GM19324 (cell line): ENCODE data around the gene TLX3.

ENCODE experiments used
- ATAC-seq: cut with Tn5 transposase; IDR thresholded peaks from one replicate; pipeline ENCODE4 v1.9.1; 2021; ENCODE audit warnings: mild to moderate bottlenecking, moderate library complexity; ENCODE audit not compliant: unreplicated experiment, low FRiP score

Gene TLX3

DNA sequence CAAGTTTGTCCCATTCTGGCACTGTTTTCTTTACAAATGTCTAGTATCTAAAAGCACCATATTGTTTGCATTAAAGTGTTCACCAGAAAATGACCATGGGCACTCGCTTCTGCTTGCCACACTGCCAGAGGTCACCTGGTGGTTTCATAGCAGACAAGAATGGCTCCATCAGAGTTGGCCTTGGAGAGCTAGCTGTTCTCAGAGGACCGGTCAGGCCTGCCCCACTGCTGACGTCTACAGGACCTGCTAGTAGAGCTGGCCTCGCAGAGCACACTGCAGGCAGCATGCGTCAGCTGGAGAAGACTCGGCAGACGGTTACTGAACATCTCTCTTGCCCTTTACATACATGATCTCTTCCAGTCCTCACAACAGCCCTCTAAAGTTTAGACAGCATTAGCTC, 8.7 kb upstream of the TLX3 start:
- ATAC-seq = no peak

DNA sequence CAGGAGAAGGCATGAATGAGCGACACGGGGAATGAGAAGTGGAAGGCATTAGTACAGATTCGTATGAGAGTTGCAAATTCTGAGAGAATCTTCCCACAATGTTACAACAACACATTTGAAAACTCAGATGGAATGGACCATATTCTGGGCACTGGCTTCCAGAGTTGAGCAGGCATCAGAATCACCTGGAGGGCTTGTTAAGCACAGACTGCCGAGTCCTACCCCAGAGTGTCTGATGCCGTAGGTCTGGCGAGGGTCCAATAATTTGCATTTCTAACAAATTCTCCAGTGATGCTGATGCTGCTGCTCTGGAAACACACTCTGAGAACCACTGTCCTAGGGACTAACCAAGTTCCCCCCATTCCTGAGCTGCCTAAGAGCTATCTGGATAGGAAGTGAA, 2.9 kb upstream of the TLX3 start:
- ATAC-seq = no peak

DNA sequence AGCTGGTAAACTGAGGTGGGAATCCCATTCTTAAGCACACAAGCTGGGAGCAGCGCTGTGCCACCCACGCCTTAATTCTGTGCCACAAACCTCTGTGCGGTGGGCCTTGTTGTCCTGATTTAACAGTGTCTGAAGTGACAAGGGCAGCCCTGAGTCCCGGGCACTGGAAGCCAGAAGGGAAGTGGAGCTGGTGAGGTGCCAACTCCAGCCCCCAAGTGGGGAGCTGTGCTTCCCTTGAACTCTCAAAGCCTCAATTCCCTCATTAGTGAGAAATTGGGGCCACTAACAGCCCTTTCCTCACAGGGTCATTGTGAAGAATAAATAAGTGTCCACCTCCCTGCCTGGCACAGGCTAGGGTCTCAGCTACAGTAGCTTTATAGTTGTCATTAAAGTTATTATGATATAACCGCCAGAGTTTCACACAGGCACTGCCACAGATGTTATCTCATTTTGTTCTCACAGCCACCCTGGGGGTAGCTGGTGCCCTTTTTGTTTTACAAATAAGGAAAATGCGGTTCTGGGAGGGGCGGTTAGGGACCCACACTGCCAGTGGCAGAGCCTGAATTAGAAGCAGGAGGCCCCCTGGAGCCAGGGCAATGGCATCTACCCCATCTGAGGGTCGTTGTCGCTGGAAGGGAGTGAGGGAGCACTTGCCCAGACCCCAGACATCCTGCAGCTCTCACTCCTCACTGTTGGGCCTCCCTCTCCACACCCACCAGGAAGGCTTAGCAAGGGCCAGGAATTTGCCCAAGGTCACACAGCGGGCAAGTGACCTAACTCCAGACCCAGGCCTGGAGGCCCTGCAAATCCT, 2.1 kb upstream of the TLX3 start:
- no peak for ATAC-seq

DNA sequence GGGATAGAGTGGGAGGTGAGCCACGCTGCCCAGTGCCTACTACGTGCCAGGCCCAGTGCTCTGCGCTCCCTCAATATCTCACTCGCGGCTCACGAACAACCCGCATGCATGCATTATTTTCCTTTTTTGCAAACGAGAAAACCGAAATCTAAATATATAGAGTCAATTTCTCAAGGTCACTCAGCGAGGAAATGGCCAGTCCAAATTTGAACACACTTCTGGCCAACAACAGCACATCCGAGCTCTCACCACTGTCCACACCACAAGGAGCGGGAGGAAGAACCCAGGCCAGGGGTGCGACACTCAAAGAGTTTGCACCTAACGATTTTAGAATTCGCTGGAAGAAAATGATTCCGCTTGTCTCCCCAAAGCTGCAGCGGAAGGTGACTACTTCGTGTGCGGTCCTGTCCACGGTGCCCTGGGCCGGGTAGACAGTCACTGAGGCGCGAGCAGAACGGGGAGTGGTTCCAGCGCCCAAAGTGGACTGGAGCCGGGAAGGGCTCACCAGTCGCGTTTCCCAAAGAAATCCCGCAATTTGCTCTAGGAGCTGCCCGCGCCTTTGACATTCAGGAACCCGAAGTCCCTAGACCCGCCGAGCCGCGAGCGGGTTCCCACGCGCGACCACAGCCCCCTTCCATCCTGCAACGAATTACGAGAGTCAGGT, 1.1 kb upstream of the TLX3 start:
- no peak for ATAC-seq

DNA sequence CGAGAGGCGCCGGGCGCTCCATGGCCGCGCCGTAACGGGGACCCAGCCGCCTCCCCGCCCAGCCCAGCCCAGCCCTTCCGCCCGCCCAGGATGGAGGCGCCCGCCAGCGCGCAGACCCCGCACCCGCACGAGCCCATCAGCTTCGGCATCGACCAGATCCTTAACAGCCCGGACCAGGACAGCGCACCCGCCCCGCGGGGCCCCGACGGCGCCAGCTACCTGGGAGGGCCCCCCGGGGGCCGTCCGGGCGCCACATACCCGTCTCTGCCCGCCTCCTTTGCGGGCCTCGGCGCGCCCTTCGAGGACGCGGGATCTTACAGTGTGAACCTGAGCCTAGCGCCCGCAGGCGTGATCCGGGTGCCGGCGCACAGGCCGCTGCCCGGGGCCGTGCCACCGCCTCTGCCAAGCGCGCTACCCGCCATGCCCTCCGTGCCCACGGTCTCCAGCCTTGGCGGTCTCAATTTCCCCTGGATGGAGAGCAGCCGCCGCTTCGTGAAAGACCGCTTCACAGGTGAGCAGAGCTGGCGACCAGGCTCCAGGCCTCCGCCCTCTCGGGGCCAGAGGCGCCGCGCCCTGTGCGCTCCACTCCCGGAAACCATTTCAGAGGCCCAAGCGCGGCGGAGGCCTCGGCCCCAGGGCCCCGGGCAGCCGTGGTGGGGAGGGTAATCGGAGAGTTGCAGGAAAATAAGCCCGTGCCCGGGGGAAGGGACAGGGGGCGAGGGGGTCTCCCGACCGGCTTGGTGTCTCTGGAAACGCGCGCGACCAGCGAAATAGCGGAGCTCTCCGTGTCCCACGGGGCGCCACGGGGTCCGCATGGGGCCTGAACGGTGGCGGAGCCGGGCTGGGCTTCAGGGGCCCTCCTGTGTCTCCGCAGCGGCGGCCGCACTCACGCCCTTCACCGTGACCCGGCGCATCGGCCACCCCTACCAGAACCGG, 496 bp downstream of the TLX3 start:
- ATAC-seq = no peak

DNA sequence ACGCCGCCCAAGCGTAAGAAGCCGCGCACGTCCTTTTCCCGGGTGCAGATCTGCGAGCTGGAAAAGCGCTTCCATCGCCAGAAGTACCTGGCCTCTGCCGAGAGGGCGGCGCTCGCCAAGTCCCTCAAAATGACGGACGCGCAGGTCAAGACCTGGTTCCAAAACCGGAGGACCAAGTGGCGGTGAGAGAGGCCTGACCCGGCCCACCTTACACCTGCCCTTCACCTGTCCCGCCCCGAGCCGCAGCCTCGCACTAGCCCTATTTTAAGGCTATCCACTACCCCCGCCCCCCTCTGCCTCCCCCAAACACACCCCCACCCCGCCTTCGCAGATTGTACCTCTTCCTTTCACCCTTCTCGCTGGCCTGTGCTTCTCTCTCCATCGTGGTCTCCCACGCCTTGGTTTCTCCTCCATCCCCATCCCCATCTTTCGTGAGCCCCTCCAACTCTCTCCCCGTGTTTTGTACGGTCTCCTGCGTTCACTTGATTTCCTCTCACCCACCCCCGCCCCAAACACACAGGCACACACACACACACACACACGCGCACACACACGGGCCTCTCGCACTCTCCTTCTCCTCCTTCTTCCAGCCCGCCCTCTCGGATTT, 1.3 kb downstream of the TLX3 start:
- no peak for ATAC-seq

DNA sequence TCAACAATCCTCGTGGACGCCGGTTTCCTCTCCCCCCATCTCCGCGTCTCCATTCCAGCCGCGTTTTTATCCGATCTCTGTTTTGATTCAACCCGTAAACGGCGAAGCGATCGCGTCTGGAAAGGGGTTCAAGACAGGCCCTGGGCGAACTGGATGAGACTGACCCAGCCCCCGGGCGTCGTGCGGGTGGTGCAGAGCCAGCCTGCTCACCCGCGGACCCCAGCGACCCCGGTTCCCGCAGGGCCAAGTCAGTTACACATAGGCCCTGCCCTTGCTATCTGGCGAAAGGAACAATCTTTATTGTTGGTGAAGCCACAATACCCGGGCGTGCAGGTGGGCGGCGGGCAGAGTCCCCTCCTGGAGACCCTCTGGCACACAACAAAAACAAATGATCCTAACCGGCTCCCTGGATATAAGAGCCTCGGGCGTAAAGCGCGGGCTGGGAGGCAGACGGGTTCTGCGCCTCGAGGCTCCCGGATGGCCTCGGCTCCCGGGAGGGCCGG, 1.8 kb downstream of the TLX3 start:
- ATAC-seq = no peak

DNA sequence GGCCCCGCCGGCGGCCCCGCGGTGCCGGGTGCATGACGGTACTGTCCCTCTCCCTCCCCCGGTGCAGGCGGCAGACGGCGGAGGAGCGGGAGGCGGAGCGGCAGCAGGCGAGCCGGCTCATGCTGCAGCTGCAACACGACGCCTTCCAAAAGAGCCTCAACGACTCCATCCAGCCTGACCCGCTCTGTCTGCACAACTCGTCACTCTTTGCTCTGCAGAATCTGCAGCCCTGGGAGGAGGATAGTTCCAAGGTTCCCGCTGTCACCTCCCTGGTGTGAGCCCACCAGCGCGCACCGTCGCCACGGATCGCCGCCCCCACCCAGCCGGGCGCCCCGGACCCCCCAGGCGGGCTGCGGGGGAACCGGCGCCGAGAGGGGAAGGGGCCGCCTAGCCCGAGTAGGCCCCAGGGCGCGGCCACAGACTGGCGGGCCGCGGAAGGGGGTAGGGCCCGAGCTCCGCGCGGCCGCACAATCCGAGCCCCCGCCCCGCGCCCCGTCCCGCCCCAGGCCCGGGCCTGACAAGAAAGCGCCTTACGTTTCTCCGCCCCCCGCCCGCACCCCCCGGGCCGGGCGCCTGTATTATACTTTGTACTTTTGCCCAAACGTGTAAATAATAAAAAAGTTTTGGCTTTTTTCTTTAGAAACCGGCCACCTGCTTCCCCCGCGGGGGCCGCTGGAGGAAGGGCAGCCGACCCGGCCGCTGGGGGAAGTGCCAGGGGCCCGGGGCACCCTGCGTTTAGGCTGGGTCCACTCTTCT, 2.5 kb downstream of the TLX3 start:
- ATAC-seq = no peak

DNA sequence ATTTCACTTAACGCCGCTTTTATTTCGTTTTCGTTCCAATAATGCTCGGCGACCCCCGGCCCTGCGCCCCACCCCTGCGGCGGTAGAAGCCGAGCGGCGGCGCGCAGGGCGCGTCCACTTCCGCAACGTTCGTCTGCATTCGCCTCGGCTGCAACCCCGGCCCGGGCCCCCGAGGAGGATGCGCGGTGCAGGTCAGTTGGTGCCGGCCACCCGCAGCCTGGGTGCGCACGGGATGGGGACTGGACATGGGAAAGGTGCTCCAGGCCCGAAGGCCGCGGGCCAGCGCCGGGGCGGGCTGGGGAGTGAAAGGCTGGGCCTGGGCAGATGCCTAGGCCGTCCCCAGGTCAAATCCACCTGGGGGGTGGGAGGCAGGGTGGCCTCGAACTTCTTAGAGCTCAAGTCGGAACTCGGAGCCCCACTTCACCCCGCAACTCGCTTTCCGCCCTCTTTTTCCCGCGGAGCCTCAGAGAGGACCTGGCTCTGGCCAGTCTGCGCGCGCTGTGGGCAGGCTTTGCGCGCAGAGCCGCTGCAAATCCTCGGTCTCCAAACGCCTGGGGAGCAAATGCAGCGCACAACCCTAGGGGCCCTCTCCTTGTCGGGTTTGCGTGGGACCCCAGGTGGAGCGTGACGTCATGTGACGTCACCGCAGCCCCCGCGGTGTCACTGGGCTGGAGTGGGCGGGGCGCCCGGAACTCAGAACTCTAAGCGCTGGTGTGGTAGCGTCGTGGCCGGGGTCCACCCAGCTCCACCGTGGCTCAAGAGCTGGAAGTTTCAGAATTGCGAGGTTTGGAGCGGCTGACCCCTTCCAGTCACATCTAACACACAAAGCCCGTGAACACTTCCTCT, 3.3 kb downstream of the TLX3 start:
- ATAC-seq = no peak

DNA sequence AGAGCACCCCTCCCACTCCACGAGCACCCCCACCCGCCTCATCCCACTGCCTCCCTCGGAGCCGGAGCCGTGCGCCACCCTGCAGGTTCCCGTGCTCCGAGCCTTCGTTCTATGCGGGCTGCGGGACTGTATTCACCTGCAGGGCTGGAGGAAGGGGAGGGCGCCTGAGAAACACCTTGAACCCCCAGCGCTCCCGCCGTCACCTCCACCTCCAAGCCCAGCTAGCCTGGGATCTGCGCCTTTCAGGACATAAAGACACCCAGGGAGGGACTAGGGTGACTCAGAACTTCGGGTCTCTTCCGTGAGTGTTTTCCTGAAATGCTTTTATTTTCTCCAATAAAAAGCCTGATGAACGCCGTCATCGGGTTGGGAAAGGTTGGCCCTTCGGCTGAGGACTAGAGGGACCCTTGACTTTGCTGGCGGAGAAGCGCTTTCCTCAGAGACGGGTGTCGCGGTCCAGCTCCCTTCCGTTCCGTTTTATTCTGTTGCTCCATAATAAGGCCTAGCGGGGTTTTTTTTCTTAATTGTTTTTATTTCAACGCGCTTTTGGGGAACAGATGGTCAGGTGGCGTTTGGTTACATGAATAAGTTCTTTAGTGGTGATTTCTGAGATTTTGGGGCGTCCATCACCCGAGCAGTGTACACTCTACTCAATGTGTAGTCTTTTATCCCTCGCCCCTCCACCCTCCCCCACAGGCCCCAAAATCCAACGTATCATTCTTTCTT, 4.6 kb downstream of the TLX3 start:
- ATAC-seq = no peak

DNA sequence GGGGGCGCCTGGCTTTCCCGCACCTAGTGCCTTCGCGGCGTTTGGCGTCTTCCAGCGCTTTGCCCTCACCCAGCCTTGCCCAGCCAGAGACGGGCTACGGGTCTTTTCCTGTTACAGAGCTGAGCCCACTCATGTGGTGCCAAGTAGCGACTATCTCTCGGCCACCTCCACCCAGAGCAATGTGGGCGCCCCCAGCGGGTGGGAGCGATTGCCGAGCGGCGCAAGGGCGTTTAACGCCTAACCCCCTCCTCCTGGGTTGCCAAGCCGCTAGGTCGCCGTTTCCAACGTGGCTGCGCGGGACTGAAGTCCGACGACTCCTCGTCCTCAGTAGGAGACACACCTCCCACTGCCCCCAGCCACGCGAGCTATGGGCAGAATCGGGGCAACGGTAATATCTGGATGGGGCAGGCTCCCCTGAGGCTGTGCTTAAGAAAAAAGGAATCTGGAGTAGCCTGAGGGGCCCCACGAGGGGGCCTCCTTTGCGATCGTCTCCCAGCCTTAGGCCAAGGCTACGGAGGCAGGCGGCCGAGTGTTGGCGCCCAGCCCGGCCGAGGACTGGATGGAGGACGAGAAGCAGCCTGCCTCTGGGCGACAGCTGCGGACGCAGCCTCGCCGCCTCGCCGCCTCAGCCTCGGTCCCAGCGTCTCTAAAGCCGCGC, 5.8 kb downstream of the TLX3 start:
- ATAC-seq = no peak

DNA sequence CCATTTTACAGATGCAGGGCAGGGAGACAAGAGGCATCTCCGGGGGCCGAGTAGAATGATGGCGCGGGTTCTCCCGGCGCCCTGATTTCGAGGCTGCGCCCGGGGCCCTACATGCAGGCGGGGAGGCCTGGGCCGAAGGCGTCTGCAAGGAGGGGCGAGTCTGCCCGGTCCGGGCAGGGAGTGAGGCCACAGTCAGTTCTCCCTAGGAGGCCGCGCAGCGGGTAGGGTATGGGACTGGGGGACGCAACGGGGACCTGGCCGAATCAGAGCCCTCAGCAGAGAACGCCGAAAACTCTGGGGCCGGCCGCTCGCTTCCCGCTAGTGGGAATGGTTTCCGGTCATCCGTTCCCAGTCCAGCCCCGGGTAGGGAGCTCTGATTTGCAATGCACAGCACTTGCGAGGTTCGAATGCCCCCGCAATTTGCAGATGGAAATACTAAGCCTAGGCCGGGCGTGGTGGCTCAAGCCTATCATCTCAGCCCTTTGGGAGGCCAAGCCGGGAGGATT, 6.4 kb downstream of the TLX3 start:
- no peak for ATAC-seq

DNA sequence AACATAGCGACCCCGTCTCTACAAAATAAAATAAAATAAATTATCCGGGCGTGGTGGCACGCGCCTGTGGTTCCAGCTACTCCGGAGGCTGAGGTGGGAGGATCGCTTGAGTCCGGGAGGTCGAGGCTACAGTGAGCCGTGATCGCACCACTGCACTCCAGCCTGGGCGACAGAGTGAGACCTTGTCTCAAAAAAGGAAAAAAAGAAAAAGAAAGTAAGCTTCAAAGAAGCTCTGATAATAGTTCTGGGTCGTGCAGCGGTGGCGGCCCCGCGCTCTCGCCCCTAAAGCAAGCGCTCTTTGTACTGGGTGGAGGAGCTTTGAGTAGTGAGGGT, 6.8 kb downstream of the TLX3 start:
- no peak for ATAC-seq

DNA sequence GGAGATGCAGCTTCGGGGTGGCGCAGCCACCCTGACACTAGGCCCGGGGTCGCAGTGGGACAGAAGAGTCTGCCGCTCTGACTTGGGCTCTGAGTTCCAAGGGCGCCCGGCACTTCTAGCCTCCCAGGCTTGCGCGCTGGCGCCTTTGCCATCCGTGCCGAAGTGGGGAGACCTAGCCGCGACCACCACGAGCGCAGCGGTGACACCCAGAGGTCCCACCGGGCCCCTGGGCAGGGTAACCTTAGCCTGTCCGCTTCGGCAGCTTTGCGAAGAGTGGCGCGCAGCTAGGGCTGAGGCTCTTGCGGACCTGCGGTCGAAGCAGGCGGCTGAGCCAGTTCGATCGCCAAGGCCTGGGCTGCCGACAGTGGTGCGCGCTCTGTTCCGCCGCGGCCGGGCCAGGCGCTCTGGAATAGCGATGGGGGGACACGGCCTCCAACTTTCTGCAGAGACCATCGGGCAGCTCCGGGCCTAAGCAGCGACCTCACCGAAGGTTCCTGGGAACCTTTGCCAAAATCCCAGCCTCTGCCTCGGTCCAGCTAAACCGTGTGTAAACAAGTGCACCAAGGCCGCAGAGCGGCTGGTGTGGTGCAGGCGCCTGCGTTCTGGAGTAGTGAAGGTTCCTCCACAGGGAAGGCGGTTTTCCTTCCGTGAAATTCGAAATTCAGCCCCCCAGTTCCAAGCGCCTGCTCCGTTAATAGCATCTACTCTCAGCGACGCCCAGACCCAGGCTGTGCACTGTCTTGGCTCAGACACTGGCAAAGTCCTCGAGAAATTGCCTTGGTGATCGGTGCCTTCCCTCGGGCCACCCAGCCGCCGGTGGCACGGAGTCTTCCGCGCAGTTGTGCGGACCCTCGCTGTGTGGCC, 7.4 kb downstream of the TLX3 start:
- no peak for ATAC-seq

DNA sequence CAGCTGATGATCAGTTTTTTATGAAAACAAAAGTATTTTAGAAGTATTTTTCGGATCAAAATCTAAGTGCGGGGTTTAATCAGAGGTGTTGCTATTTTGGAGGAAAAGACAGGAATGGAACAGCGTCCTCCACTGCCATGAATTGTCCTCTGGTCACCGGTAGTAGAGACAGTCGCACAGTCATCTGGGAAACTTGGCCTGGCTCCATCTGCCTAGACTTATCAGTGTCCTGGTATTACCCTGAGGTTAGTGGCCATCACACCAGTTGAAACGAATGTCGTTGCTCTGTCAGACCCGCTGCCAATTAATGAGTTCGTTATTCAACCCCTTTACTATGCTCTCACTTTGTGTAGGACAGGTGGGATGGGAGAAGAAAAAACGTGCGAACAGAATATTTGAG, 8.2 kb downstream of the TLX3 start:
- no peak for ATAC-seq

DNA sequence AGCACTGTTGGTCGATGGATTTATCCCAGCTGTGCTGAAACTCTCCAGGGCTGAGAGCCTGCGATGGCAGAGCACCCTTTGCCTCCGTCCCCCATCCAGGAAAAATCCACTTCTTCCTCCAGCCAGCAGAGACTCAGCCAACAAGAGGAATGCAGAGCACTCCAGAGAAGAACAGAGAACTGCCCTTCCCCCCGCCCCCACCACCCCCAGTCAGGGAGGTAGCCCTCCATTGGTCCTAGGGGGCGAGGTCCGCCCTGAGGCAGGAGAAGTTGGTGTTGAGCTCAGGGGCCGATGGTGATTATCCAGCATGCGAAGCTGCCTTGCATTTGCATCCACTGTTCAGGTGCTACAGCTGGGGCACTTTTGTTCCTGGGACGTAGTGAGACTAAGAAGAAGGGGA, 9.0 kb downstream of the TLX3 start:
- ATAC-seq = no peak

DNA sequence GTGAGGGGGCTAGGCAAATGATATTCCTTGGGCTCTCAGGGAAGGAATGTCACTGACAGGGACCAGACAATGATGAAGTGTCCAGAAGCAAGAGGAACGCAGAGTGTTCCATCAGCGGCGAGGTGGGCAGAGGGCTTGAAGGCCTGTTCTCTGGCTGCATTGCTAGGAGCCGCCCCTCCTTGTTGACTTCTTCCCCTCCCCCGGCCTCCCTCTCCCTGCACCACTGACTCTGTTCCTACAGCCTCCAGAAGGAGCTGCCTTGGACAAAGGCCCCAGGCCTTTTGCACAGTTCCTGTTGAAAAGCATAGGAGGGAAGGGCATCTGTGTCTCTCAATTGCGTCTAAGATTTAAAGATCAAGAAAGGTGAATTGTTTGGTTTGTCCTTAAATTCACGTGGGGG, 12.4 kb downstream of the TLX3 start:
- ATAC-seq = no peak
